GM10266 (cell line): ENCODE results near the gene BICD2.

ENCODE experiments used
- DNase-seq: peaks from one replicate; pipeline ENCODE4 v3.0.0; 2012; ENCODE audit errors: extremely low spot score
- TF ChIP-seq, protein P1 (sequence below): IDR thresholded peaks from 2 replicates; pipeline ENCODE4 v1.5.1; 2012; ENCODE audit warnings: mild to moderate bottlenecking, low read depth; ENCODE audit not compliant: control insufficient read depth, insufficient read depth; ENCODE audit errors: missing control alignments

Gene BICD2

DNA sequence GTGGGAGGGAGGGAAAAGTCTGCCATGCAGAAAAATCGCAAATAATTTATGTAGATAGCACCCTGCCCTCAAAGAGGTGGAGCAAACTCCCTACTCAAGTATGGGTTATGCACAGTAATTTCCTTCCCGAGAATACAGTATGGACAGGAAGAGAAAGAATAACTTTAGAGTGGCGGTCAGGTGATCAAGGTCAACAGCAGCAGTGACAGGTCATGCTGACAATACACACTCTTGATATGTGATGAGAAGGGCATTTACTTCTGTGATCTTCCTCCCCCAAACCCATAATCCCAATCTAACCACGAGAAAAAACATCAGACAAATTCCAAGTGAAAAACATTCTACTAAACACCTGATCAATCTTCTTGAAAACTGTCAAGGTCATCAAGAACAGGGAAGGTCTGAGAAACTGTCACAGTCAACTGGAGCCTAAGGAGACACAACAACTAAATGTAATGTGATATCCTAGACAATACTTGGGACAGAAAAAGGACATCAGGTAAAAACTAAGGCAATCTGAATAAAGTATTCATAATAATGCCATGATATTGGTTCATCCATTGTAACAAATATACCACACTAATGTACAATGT, 11.7 kb downstream of the BICD2 start:
- TF ChIP-seq, protein P1, sequence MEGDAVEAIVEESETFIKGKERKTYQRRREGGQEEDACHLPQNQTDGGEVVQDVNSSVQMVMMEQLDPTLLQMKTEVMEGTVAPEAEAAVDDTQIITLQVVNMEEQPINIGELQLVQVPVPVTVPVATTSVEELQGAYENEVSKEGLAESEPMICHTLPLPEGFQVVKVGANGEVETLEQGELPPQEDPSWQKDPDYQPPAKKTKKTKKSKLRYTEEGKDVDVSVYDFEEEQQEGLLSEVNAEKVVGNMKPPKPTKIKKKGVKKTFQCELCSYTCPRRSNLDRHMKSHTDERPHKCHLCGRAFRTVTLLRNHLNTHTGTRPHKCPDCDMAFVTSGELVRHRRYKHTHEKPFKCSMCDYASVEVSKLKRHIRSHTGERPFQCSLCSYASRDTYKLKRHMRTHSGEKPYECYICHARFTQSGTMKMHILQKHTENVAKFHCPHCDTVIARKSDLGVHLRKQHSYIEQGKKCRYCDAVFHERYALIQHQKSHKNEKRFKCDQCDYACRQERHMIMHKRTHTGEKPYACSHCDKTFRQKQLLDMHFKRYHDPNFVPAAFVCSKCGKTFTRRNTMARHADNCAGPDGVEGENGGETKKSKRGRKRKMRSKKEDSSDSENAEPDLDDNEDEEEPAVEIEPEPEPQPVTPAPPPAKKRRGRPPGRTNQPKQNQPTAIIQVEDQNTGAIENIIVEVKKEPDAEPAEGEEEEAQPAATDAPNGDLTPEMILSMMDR = no peak
- DNase-seq = no peak

DNA sequence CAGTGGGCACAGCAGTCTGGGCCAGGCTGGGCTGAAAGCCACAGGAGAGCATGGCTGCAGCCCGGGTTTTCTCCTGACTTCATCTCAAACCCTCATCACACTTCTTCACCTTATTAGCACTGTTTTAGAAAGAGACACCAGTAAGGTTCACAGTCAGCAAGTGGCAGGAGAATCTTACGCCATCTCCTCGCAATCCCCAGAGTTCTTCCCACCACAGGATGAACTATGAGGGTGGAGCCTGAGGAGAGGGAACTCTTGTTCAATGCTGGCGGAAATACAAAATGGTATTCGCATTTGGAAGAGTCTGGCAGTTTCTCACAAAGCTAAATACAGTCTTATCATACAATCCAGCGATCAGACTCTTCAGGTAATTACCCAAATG, 14.7 kb downstream of the BICD2 start:
- DNase-seq = no peak
- TF ChIP-seq, protein P1 = no peak

DNA sequence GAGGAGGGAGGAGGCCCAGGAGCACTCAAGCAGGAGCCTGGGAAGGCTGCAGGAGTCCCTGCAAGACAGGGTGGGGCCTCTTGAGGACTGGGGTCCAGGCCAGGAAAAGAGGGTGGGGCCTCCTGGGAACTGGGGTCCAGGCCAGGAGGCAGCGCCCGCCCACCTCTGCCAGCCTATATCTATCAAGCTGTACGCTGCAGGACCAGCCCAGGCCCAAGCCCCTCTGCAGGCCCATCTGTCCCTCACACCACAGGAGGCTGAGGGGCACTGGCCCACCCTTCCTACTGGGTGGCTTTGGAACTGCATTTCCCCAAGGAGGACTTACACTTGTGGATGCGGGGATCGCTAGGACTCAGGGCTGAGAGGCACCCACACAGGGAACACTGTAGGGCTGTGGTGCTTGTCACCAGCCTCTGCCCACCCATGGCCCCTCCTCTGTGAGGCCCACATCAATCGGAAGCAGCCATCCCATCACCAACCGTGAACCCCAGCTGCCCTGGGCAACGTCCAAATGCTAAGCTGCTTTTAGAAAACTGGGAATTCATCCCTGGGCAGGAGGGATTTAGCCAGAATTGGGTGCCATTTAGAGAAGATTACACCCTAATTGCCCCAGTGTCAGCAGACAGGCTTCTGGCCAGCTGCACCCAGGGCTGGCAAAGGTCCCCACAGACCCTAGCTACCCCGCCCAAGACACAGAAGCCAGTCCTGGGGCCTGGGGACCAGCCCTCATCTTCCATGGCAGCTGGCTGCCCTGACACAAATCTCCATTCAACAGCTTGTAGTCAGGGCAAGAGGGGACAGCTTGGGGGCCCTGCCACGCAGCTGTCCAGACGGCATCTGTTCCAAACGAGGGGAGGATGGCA, 15.3 kb downstream of the BICD2 start:
- TF ChIP-seq, protein P1 = no peak
- DNase-seq = no peak

DNA sequence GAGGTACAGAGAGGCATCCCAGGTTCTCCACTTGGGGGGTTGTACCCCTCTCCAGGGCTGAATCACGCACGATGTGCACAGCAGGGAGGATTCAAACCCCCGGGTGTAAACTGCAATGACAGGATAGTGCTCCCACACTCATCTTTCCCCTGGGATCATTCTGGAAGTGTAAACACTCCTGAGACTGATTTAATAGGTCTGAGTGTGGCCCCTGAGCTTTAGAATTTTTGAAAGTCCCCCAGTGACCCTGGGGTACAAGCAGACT, 16.5 kb downstream of the BICD2 start:
- no peak for DNase-seq
- TF ChIP-seq, protein P1 = no peak

DNA sequence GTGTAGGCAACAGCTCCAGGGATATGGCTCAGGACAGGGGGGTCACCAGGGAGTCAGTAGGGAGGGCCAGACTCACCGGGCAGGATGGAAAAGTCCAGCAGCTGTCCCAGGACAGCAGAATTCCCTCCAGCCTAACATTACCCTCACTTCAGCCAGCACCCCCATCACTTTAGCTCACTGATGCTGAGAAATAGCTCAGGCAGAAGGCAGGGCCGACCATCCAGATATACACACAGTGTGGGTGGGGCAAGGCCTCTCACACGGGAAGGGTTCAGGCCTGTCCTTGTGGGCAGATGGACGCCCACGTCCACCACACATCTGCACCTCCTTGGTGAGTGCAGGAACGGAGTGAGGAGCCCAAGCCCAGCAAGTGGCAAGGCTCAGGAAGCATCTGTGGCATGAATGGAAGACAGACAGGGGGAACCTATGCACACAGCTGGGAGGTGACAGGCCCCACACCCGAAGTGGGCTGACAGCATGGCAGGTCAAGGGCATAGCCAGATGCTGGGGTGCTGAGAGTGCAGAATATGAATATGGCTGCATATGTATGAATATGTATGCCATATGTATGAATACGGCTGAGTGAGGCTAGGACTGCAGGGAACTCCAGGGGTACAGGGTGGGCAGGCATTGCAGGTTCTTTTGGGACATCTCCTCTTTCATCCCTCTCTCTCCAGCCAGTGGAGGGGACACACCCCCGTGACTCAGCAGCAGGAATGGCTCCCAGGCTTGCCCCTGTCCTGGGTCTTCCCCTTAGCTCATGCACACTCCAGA, 17.0 kb downstream of the BICD2 start:
- TF ChIP-seq, protein P1 = no peak
- no peak for DNase-seq

DNA sequence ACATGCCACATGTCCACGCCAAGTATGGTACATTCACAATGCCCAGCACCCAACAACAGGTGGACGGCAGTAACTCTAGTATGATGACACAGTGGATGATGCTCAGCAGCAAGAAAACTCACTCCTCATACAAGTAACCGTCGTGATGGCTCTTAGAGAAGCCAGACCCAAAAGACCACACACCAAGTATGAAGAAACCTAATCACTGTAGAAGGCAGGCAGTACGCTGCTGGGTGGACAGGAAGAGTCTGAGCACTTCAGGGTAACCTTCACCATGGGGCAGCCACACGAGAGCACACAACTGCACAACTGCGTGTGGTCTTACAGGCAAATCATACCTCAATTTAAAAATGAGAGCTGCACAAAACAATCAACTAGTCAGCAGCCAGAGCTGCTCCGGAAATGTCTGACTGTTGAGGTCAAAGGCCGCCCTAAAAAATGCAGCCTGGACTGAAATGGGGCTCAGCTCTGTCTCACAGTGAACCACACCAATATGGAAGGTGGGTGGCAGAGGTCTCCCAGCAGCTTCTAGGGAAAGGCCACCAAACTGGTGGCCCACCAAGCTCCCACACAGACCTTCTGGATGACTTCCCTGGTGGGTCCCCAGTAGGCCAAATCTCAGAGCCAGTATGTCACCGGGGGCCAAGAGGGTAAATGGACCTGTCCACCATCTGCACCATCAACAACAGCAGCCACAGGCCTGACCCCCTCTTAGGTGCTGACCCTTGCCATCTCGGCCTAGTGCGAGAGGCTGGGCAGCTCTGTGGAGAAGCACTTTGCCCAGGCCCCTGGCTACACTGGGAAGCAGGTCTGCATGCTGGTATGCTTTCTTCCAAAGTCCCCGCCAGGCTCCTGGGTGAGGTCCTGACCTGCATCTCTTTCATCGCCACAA, 17.8 kb downstream of the BICD2 start:
- no peak for DNase-seq

More for the DNA sequence above, 17.8 kb downstream of the BICD2 start:
- TF ChIP-seq, protein P1 = no peak
